Measurements from ENCODE around the gene SLMAP. TPM values are rescaled to one million over a fixed set of nuclear protein-coding genes. Genes with fewer than 3 reads are reported as not detected.

The SLMAP gene
- total and polyA plus RNA-seq, 2 of the 13 experiments (the other 11 are each of a cell fraction or from before 2014, with no cell fraction given): 24.0 to 48.3 TPM

GRCh38 chr3:57745101-57745500, 11.0 kb upstream of the SLMAP start:
- no peak for FAIRE-seq
- intact Hi-C loops (cut with micrococcal nuclease; ENCODE audit: unreplicated experiment): no loop called here

GRCh38 chr3:57746156-57747010, 9.7 kb upstream of the SLMAP start:
- TF ChIP-seq DNMT3B (CRISPR knock-in tag; conservative IDR thresholded peaks at IDR 0.05) (no peak), TFAP4 (IDR thresholded peaks at IDR 0.05; ENCODE audit: borderline replicate concordance, low read depth) (peak; percentile 70; the same call in 1 of the 2 replicates), BCL6 (CRISPR knock-in tag; IDR thresholded peaks at IDR 0.05) (peak; percentile 62)
- Histone ChIP-seq H3K4me3 (replicated peaks in 1 of 3; ENCODE audit: insufficient read depth in 1 of 3, low read depth in 2 of 3, low read length in 3 of 3) (no peak overlapping the region), H3K79me2 (ENCODE audit: insufficient read depth, low read length) (no peaks in the 10 kb centered on the region), H2AFZ (ENCODE audit: low read length) (peak overlapping the region; percentile 37), H3K4me1 (ENCODE audit: insufficient read depth, low read length) (peaks cover 18% of the 10 kb centered on the region), H4K20me1 (ENCODE audit: insufficient read depth, low read length) (no peaks in the 10 kb centered on the region), H3K9ac (ENCODE audit: insufficient read depth, low read depth, low read length) (no peak overlapping the region), H3K36me3 (replicated peaks in 1 of 2; ENCODE audit: control insufficient read depth in 1 of 2, insufficient read depth in 2 of 2, low read length in 2 of 2) (no peaks in the 10 kb centered on the region), H3K4me2 (ENCODE audit: low read depth, low read length) (no peak overlapping the region), H3K9me3 (ENCODE audit: low read length) (no peaks in the 10 kb centered on the region), H3K27me3 (ENCODE audit: control insufficient read depth in 1 of 2, insufficient read depth in 2 of 2, low read length in 2 of 2) (no peaks in the 10 kb centered on the region), H3K27ac (ENCODE audit: extremely low read length, insufficient read depth, low read length) (no peak overlapping the region)
- DNase-seq (ENCODE audit: low spot score) (no peak), ATAC-seq (peak; percentile 74), FAIRE-seq (no peak)
- no TSS peak for BruUV-seq (replicated peaks)
- POLR2A ChIA-PET: no interaction called here
- CTCF ChIA-PET (ENCODE audit: low intra/inter-chr PET ratio, low total read pairs): no interaction called here
- in situ Hi-C loops (cut with HindIII; ENCODE audit: extremely low pct_ligation_motif_present, low pct_unique_long_range_greater_than_20kb): no loop called here
- intact Hi-C loops (cut with micrococcal nuclease; ENCODE audit: unreplicated experiment): no loop called here
- 79% methylated on average over 17 of the region's 17 CpGs for WGBS (ENCODE audit: low lambda C conversion rate)

More at GRCh38 chr3:57745101-57745500, 11.0 kb upstream of the SLMAP start:
- no peak overlapping the region for H3K4me3 ChIP-seq (replicated peaks in 1 of 3; ENCODE audit: insufficient read depth in 1 of 3, low read depth in 2 of 3, low read length in 3 of 3)
- no TSS peak for BruUV-seq (replicated peaks)
- H3K27me3 ChIP-seq (ENCODE audit: control insufficient read depth in 1 of 2, insufficient read depth in 2 of 2, low read length in 2 of 2): no peaks in the 10 kb centered on the region
- H3K4me2 ChIP-seq (ENCODE audit: low read depth, low read length): no peak overlapping the region
- H2AFZ ChIP-seq (ENCODE audit: low read length): no peak overlapping the region
- DNase-seq (ENCODE audit: low spot score): no peak
- no peaks in the 10 kb centered on the region for H4K20me1 ChIP-seq (ENCODE audit: insufficient read depth, low read length)
- TF ChIP-seq HOXA3 (CRISPR knock-in tag; IDR thresholded peaks at IDR 0.05) (no peak), E2F1 (CRISPR knock-in tag; IDR thresholded peaks at IDR 0.05) (no peak), ZNF773 (CRISPR knock-in tag; IDR thresholded peaks at IDR 0.05; ENCODE audit: borderline replicate concordance) (no peak), ZNF891 (CRISPR knock-in tag; IDR thresholded peaks at IDR 0.05) (no peak)
- ATAC-seq: no peak
- no peak overlapping the region for H3K9ac ChIP-seq (ENCODE audit: insufficient read depth, low read depth, low read length)
- H3K27ac ChIP-seq (ENCODE audit: extremely low read length, insufficient read depth, low read length): no peak overlapping the region
- peaks cover 26% of the 10 kb centered on the region for H3K4me1 ChIP-seq (ENCODE audit: insufficient read depth, low read length)
- ChIA-PET CTCF (ENCODE audit: low intra/inter-chr PET ratio, low total read pairs) (no interaction called here), POLR2A (no interaction called here)
- H3K9me3 ChIP-seq (ENCODE audit: low read length): no peaks in the 10 kb centered on the region
- no peaks in the 10 kb centered on the region for H3K79me2 ChIP-seq (ENCODE audit: insufficient read depth, low read length)
- in situ Hi-C loops (cut with HindIII; ENCODE audit: extremely low pct_ligation_motif_present, low pct_unique_long_range_greater_than_20kb): no loop called here
- WGBS (ENCODE audit: low lambda C conversion rate): 74% methylated on average over 3 of the region's 3 CpGs
- H3K36me3 ChIP-seq (replicated peaks in 1 of 2; ENCODE audit: control insufficient read depth in 1 of 2, insufficient read depth in 2 of 2, low read length in 2 of 2): no peaks in the 10 kb centered on the region
